T-helper 1 cell (primary cell): Measurements from ENCODE around the gene RHPN2.
"Not testable (repeated sequence)": the region's sequence is repeated elsewhere in the genome, so short reads cannot be mapped to it uniquely, and the experiment has no call there.

Experiments
- DNase-seq, 5 donors: peaks; one replicate each; pipeline ENCODE4 v3.0.0-alpha.2; 2012 to 2020

RHPN2 gene

DNA sequence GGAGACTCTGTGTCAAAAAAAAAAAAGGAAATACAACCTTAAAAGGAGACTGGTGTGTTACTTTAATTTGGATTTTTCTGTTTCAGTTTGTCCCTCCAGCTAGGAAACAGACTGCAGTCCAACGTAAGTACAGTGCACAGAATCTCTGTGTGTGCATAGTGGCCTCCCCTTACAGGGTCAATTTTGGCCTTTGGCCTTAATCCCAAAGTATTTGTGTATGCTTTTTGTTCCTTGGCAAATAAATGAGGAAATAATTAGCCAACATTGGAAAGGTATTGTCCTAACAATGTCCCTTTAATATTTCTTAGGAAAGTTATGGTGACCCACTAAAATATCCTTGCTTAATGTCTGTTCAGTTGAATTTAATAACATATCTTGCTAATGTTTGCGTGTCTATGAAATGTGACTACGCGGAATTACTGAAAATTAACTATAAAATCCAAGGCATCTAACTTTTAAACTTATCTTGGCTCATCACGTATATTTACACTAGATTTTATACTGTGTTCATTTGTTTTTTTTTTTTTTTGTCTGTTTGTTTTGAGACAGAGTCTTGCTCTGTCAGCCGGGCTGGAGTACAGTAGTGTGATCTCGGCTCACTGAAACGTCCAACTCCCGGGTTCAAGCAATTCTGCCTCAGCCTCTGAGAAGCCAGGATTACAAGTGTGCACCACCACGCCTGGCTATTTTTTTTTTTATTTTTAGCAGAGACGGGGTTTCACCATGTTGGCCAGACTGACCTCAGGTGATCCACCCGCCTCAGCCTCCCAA, 39.0 kb downstream of the RHPN2 start:
- not testable (repeated sequence) for DNase-seq

- no peak for DNase-seq
Measured at GRCh38 chr19:33024398-33024797, 40.3 kb downstream of the RHPN2 start.

- DNase-seq, result no peak
Measured at GRCh38 chr19:33022472-33023116, 42.1 kb downstream of the RHPN2 start.

DNA sequence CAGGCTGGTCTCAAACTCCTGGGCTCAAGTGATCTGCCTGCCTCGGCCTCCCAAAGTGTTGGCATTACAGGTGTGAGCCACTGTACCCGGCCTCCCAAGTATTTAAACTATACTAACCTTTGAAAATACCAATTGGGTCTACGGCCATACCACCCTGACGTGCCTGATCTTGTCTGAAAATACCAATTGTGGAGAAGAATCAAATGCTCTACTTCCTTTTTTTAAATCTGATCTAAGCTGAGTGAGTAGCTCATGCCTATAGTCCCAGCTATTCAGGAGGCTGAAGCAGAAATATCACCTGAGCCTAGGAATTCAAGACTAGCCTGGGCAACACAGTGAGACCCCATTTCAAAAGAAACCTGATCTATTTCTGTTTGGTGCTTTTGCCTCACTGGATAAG, 53.8 kb downstream of the RHPN2 start:
- DNase-seq, result not testable (repeated sequence)

DNA sequence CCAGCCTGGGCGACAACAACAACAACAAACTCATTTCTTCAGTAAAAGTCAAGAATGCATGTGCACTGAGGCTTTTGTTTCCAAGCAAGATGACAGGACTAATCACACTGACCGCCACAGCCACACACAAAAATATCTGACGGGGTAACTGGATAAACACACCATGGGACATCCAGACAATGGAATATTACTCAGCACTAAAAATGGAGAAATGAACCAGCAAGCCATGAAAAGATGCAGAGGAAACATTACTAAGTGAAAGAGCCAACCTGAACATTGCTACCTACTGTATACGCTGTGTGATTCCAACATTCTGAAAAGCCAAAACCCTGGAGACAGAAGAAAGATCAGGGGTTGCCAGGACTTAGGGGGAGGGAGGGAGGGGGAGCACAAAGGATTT, 56.0 kb downstream of the RHPN2 start:
- no peak for DNase-seq

DNA sequence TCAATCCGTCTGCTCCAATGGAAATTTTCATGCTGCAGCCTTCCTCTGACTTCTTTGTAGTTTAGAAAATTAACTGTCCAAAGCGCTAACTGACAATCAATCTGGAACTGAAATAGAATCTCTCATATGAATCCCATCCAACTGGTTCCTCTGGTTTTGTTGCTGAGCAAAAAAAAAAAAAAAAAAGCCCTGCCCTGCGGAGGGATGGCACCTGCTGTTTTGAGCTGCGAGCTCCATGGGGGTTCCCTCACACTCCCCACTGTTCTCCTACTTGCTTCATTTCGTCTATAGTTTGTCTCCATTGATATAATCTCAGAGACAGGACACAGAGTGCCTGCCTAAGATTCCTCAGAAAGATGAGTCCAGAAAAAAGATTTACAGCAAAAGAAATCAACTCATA, 59.2 kb downstream of the RHPN2 start:
- no peak for DNase-seq

- not testable (repeated sequence) for DNase-seq
Measured at GRCh38 chr19:33003424-33004024, 61.2 kb downstream of the RHPN2 start.

- not testable (repeated sequence) for DNase-seq
Measured at GRCh38 chr19:33002126-33002865, 62.4 kb downstream of the RHPN2 start.

DNA sequence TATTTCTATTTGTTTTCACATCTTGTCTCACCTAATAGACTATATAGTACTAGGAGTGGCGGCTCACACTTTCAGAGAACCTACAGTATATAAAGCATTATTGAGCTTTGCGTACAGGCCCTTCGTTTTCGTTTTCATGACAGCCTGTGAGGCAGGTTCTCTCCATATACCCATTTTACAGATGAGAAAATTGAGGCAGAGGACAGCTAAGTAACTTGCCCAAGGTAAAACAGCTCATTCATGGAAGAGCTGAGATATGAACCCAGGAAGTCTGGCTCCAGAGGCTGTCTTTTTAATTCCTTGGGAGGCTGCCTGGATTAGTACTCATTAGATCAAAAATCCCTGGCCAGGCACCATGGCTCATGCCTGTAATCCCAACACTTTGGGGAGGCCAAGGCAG, 63.8 kb downstream of the RHPN2 start:
- no peak for DNase-seq

DNA sequence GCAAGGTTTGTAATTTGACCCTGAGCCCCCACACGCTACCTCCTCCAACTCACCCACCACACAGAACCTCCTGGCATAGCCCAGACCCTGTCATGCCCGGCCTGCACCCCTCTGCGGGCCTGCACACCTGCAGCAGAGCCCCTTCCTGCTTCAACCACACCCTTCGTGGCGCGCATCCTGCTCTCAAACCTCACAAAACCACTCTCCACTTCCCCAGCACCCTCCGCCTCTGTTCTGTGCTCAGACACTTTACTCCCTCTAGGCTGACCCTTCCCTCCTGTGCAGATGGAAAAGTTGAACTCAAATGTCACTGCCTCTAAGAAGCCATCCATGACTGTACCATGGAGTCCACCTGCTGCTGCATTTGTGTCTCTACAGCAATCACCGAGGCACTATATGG, 64.2 kb downstream of the RHPN2 start:
- DNase-seq, result peak in 1 of 5 donors; percentile 42

DNA sequence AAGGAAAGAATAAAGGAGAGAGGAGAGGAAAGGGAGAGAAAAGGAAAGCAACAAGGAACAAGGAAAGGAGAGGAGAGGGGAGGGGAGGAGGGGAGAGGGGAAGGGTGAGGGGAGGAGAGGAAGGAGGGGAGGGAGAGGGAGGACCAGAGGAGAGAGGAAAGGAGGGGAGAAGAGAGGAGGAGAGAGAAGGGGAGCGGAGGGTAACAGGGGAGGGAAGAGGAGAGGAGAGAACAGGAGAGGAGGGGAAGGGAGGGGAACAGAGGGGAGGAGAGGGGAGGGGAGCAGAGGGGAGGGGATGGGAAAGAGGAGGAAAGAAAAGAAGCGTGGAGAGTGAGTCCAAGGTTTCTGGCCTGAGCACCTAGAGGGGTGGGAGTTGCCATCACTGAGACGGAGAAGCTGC, 66.0 kb downstream of the RHPN2 start:
- no peak for DNase-seq

DNA sequence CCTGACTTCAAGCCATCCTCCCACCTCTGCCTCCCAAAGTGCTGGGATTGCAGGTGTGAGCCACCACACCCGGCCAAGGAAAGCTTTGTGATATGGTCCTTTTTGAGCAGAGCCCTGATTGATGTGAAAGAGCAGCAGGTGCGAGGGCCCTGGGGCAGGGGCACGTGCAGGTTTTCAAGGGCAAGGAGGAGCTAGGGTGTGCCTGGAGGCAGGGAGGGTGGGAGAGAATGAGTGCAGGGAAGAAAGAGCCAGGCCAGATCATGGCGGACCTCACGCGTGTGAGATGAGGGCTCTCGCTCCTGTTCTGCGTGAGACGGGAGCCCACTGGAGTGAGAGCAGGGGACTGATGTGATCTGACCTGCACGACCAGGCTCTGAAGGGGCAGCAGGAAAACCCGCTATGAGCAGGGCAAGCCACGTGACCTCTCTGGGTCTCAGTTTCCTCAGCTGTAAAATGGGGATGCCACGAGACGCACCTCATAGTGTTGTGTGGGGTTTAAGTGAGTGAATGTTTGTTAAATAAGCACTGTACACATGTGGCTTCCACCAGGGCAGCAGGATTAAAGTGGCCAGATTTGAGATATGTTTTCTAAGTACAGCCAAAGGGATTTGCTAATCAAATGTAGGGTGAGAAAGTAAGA, 66.9 kb downstream of the RHPN2 start:
- DNase-seq, result no peak

DNA sequence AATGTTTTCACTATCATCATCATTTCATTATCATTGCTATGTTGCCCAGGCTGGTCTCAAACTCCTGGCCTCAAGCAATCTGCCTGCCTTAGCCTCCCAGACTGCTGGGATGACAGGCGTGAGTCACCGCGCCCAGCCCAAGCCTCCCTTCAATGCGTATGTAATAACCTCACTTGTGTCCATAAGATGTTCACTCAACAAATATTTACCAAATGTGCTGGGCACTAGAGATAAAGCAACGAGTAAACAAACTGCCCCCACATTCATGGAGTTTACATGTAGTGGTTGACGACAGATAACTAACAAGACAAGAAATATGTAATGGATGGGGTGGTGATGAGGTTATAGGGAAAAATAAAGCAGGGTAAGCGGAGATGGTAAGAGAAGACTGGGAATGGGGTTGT, 67.6 kb downstream of the RHPN2 start:
- DNase-seq, result not testable (repeated sequence)

DNA sequence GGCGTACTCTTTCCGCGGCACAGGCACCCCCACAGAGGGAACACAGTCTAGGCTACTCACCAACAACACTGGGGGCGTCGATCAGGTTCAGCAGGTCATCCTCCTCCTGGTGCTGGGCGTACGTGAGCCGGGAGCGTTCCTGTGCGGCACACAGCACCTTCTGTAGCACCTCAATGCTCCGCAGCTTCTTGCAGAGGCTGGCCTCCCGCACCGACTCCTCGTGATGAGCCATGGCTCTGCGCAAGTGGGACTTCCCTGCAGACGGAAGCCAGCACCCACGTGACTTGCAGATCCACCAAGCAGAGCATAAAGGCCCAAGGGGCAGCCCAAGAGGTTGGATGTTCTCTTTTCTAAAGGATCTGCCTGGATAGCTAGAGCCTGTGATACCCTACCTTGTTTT, 68.7 kb downstream of the RHPN2 start:
- DNase-seq, result not testable (repeated sequence)

- no peak for DNase-seq
Measured at GRCh38 chr19:32988724-32989123, 76.0 kb downstream of the RHPN2 start.

DNA sequence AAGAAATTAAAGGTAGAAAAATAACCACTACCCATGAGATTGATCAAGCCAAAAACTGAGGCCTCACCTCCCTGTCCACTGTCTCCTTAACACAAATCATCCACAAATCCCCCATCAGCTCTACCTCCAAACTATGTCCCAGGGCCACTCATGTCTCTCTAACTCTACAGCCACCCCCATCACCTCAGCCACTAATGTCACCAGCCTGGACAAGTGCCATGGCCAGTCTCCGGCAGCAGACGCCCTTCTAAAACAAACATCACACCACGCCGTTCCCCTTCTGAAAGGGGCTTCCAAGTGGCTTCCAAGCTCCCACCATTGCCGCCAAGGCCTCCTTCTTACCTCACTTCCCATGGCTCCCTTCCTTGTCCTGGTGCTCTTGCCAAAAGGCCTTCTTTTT, 76.4 kb downstream of the RHPN2 start:
- DNase-seq, result not testable (repeated sequence)

GRCh38 chr19:32982488-32982887, 82.2 kb downstream of the RHPN2 start:
- not testable (repeated sequence) for DNase-seq

- not testable (repeated sequence) for DNase-seq
Measured at GRCh38 chr19:32979807-32980206, 84.9 kb downstream of the RHPN2 start.

GRCh38 chr19:32977813-32978212, 86.9 kb downstream of the RHPN2 start:
- not testable (repeated sequence) for DNase-seq

DNA sequence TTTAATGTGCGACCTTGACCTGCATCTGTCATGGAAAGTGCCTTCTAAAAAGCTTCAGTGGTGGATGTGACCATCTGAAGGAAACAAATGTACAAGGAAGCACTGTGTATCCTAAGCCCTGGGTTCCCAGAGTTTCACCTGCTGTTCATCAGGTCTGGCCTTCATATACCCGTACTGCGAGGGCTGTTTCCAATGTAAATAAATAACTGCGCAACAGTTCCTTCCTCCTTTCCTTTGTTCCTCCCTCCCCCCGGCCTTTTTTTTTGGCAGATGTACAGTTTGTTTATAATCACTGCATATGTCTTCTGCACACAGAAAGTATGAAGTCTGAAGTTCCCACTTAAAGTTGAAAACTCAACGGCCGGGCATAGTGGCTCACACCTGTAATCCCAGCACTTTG, 87.4 kb downstream of the RHPN2 start:
- DNase-seq, result no peak

GRCh38 chr19:32976223-32976805, 88.4 kb downstream of the RHPN2 start:
- DNase-seq, result peak in 4 of 5 donors; percentile 45 to 61 (median 52)
